Measurements from ENCODE around the gene VGLL2. TPM values are rescaled to one million over a fixed set of nuclear protein-coding genes. Genes with fewer than 3 reads are reported as not detected.

VGLL2 gene
- total RNA-seq, 2 experiments from 2014 or later, result not detected

GRCh38 chr6:117253785-117254184 is 11.6 kb upstream of the VGLL2 start:
- Mint-ChIP-seq H3K9me3 (no peaks in the 10 kb centered on the region), H3K4me3 (no peak overlapping the region), H3K27me3 (no peaks in the 10 kb centered on the region), H3K27ac (no peak overlapping the region), H3K4me1 (ENCODE audit: low read depth) (no peaks in the 10 kb centered on the region), H3K36me3 (no peaks in the 10 kb centered on the region)
- DNase-seq, result no peak
- intact Hi-C loops (cut with micrococcal nuclease), result no loop called here
- ChIA-PET CTCF (no interaction called here), POLR2A (no interaction called here)

DNA sequence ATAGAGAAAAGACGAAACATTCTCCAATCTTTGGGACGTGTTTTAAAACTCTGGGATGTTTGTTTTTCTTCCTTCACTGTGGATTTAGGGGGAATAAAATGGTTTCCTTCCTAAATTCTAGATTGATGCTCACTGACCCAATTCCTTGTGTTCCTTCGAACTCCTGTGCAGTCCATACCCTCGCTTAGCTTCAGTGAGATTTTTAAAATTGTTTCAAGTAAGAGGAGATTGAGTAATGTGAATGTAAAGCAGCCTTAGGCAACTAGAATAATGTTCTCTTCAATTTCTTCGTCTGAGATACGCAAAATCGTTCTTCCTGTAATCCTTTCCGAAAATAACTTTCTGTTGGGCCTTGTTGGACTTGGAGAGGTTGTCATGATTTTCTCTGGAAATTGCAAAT is 2.6 kb upstream of the VGLL2 start:
- no peak overlapping the region for H3K4me3 Mint-ChIP-seq
- H3K27me3 Mint-ChIP-seq, result peaks cover 58% of the 10 kb centered on the region
- peaks cover 2% of the 10 kb centered on the region for H3K36me3 Mint-ChIP-seq
- peaks cover 13% of the 10 kb centered on the region for H3K4me1 Mint-ChIP-seq (ENCODE audit: low read depth)
- ChIA-PET POLR2A (no interaction called here), CTCF (no interaction called here)
- no peaks in the 10 kb centered on the region for H3K9me3 Mint-ChIP-seq
- no peak overlapping the region for H3K27ac Mint-ChIP-seq
- no peak for DNase-seq
- intact Hi-C loops (cut with micrococcal nuclease), result loop anchor here (10.0 kb wide), 1 partner anchor 648 kb away; the partner anchor contains the start of gene RSPH4A

- Mint-ChIP-seq H3K36me3 (peaks cover 2% of the 10 kb centered on the region), H3K9me3 (no peaks in the 10 kb centered on the region), H3K4me3 (no peak overlapping the region), H3K27me3 (peaks cover 64% of the 10 kb centered on the region), H3K27ac (no peak overlapping the region), H3K4me1 (ENCODE audit: low read depth) (peaks cover 13% of the 10 kb centered on the region)
- ChIA-PET POLR2A (no interaction called here), CTCF (no interaction called here)
- intact Hi-C loops (cut with micrococcal nuclease), result loop anchor here (10.0 kb wide), 1 partner anchor 649 kb away; the partner anchor contains the start of gene RSPH4A
- no peak for DNase-seq
Measured at GRCh38 chr6:117263353-117263927, 1.9 kb upstream of the VGLL2 start.

- H3K4me3 Mint-ChIP-seq, result no peak overlapping the region
- DNase-seq, result no peak
- H3K36me3 Mint-ChIP-seq, result peaks cover 2% of the 10 kb centered on the region
- no peak overlapping the region for H3K27ac Mint-ChIP-seq
- H3K27me3 Mint-ChIP-seq, result peaks cover 73% of the 10 kb centered on the region
- POLR2A ChIA-PET, result no interaction called here
- H3K9me3 Mint-ChIP-seq, result no peaks in the 10 kb centered on the region
- intact Hi-C loops (cut with micrococcal nuclease), result loop anchor here (10.0 kb wide), 1 partner anchor 650 kb away; the partner anchor contains the start of gene RSPH4A
- H3K4me1 Mint-ChIP-seq (ENCODE audit: low read depth), result peaks cover 13% of the 10 kb centered on the region
- CTCF ChIA-PET, result no interaction called here
Measured at GRCh38 chr6:117264369-117264691, 1.0 kb upstream of the VGLL2 start.

DNA sequence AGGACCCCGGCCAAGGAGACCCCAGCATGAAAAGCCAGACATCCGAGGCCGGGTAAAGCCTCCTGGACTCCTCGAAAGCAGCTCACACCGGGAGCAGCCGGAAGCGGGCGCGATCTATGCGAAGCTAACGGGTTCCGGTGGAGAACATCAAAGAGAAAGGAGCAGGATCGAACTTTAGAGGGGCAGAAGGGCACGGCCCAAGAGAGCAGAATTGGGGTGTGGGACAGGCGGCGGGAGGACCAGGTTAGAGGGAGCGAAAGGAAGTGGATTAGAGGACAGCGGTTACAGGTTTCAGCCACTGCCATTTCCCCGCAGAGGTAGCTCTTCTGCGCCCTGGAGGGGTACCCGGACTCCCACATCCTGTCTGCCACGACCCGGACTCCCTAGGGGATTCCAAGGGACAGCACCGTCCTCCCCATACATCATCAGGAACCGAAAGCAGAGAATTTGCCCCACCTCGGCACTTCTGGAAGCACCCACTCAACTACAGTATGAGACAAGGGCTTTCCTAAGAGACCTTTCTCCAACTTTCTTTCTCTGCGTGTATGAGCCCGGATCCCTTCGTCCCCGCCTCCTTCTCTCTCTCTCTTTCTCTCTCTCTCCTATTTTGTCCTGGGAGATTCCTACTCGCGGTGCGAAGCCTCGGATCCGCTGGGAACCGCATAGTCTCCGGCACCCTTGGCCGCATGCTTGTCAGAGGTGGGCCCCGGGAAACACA is 507 bp upstream of the VGLL2 start:
- peak overlapping the region; percentile 34 for H3K4me3 Mint-ChIP-seq
- H3K27me3 Mint-ChIP-seq, result peaks cover 76% of the 10 kb centered on the region
- ChIA-PET CTCF (no interaction called here), POLR2A (no interaction called here)
- no peaks in the 10 kb centered on the region for H3K9me3 Mint-ChIP-seq
- H3K4me1 Mint-ChIP-seq (ENCODE audit: low read depth), result peaks cover 15% of the 10 kb centered on the region
- peak; percentile 40 for DNase-seq
- H3K36me3 Mint-ChIP-seq, result peaks cover 2% of the 10 kb centered on the region
- intact Hi-C loops (cut with micrococcal nuclease), result loop anchor here (10.0 kb wide), 1 partner anchor 650 kb away; the partner anchor contains the start of gene RSPH4A
- H3K27ac Mint-ChIP-seq, result no peak overlapping the region

DNA sequence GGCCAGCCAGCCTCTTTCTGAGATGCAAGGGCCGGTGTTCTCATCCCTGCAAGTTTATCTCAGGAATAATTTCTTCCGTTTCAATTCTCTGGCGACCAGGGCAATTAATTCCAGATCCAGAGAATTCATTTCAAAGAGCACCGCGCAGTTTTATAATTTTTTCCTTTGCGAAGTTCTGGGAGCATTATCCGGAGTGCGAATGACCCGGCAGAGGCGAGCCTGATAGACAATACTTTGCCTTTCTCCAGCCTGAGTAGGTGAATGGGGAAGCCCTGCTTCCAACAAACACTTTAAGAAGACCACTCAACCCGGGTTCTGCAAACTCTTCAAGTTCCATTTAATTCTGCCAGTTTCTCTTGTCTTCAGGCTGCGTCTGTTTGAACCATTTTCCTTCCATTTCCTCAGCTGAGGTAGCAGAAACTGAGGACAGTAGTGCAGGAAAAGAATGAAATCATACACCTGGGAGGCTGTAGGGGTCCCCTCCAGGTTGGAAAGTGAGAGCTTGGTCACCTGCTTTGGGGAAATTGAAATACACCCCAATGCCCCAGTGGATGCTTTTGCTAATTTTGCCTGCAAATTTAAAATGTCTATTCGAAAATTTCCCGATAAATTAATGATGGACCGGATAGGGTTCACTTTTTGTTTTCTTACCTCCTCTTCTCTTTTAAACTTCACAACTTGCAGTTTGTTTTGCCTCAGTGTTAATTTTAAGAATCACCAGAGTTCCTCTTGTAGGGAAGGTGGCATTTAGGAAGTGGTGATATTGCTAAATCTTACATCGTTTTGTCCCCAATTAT is 1.1 kb downstream of the VGLL2 start:
- Mint-ChIP-seq H3K4me3 (no peak overlapping the region), H3K4me1 (ENCODE audit: low read depth) (peaks cover 15% of the 10 kb centered on the region), H3K9me3 (no peaks in the 10 kb centered on the region), H3K27ac (no peak overlapping the region), H3K36me3 (peaks cover 2% of the 10 kb centered on the region), H3K27me3 (peaks cover 82% of the 10 kb centered on the region)
- intact Hi-C loops (cut with micrococcal nuclease), result loop anchor here (10.0 kb wide), 1 partner anchor 652 kb away; the partner anchor contains the start of gene RSPH4A
- CTCF ChIA-PET, result no interaction called here
- no peak for DNase-seq
- POLR2A ChIA-PET, result no interaction called here

DNA sequence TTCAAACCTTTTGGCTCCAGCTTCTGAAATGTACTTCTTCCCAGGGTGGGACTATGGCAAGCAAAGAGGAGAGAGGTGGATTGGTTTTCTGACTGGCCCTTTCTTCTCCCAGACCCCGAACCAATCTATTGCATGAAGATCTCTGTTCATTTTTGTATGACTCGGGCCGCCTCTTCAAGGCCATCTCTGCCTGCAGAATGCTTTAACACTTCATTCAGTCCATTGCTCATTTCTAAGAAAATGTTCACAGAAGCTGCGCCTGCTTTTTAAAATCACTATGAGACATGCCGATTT is 1.6 kb downstream of the VGLL2 start:
- ChIA-PET CTCF (no interaction called here), POLR2A (no interaction called here)
- no peak overlapping the region for H3K4me3 Mint-ChIP-seq
- peaks cover 15% of the 10 kb centered on the region for H3K4me1 Mint-ChIP-seq (ENCODE audit: low read depth)
- H3K36me3 Mint-ChIP-seq, result peaks cover 2% of the 10 kb centered on the region
- no peak overlapping the region for H3K27ac Mint-ChIP-seq
- peaks cover 81% of the 10 kb centered on the region for H3K27me3 Mint-ChIP-seq
- no peak for DNase-seq
- intact Hi-C loops (cut with micrococcal nuclease), result loop anchor here (10.0 kb wide), 1 partner anchor 652 kb away; the partner anchor contains the start of gene RSPH4A
- no peaks in the 10 kb centered on the region for H3K9me3 Mint-ChIP-seq

- Mint-ChIP-seq H3K36me3 (no peaks in the 10 kb centered on the region), H3K4me3 (no peak overlapping the region), H3K4me1 (ENCODE audit: low read depth) (peaks cover 15% of the 10 kb centered on the region), H3K27me3 (peaks cover 82% of the 10 kb centered on the region), H3K27ac (no peak overlapping the region), H3K9me3 (no peaks in the 10 kb centered on the region)
- intact Hi-C loops (cut with micrococcal nuclease), result loop anchor here (10.0 kb wide), 1 partner anchor 653 kb away; the partner anchor contains the start of gene RSPH4A
- ChIA-PET POLR2A (no interaction called here), CTCF (interaction anchor here (0.7 kb wide), 1 partner anchor 1273 kb away, joined by 3 read pairs; no protein-coding TSS in a partner anchor)
- DNase-seq, result no peak
Measured at GRCh38 chr6:117267766-117268534, 2.6 kb downstream of the VGLL2 start.

GRCh38 chr6:117268924-117269323 is 3.6 kb downstream of the VGLL2 start:
- no peaks in the 10 kb centered on the region for H3K36me3 Mint-ChIP-seq
- intact Hi-C loops (cut with micrococcal nuclease), result loop anchor here (10.0 kb wide), 1 partner anchor 654 kb away; the partner anchor contains the start of gene RSPH4A

DNA sequence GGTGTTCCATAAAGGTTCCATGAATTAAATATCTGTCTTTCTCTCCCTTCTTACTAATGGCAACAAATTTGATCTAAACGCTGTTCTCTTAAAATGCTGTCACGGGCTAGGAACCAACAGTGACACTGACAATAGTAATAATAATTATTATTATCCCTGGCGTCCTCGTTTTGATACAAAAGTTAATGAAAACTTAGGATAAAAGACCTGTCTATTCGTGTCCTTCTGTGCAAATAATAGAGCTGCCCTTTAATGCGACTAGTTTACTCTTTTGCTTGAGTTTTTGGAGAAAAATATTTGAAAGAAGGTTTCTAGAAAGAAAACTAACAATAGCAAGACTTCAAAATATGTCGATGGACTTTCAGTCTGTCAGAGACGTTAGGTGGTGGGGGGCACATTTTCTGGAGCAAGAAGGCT is 4.3 kb downstream of the VGLL2 start:
- Mint-ChIP-seq H3K36me3 (no peaks in the 10 kb centered on the region), H3K9me3 (no peaks in the 10 kb centered on the region), H3K4me1 (ENCODE audit: low read depth) (peaks cover 12% of the 10 kb centered on the region), H3K4me3 (no peak overlapping the region), H3K27ac (no peak overlapping the region), H3K27me3 (peaks cover 73% of the 10 kb centered on the region)
- CTCF ChIA-PET, result interaction anchor here (1.0 kb wide), 1 partner anchor 10 kb away, joined by 3 read pairs; no protein-coding TSS in a partner anchor
- POLR2A ChIA-PET, result no interaction called here
- no peak for DNase-seq
- intact Hi-C loops (cut with micrococcal nuclease), result loop anchor here (10.0 kb wide), 1 partner anchor 655 kb away; the partner anchor contains the start of gene RSPH4A

More at GRCh38 chr6:117268924-117269323, 3.6 kb downstream of the VGLL2 start:
- ChIA-PET CTCF (interaction anchor here (1.0 kb wide), 1 partner anchor 9 kb away, joined by 3 read pairs; no protein-coding TSS in a partner anchor), POLR2A (no interaction called here)
- peaks cover 76% of the 10 kb centered on the region for H3K27me3 Mint-ChIP-seq
- H3K9me3 Mint-ChIP-seq, result no peaks in the 10 kb centered on the region
- H3K4me1 Mint-ChIP-seq (ENCODE audit: low read depth), result peaks cover 15% of the 10 kb centered on the region
- no peak for DNase-seq
- no peak overlapping the region for H3K4me3 Mint-ChIP-seq
- no peak overlapping the region for H3K27ac Mint-ChIP-seq

GRCh38 chr6:117270055-117270842 is 4.9 kb downstream of the VGLL2 start:
- POLR2A ChIA-PET, result no interaction called here
- no peaks in the 10 kb centered on the region for H3K9me3 Mint-ChIP-seq
- intact Hi-C loops (cut with micrococcal nuclease), result no loop called here
- no peak overlapping the region for H3K27ac Mint-ChIP-seq
- H3K4me3 Mint-ChIP-seq, result no peak overlapping the region
- peaks cover 6% of the 10 kb centered on the region for H3K4me1 Mint-ChIP-seq (ENCODE audit: low read depth)
- no peak for DNase-seq
- H3K36me3 Mint-ChIP-seq, result no peaks in the 10 kb centered on the region
- peaks cover 73% of the 10 kb centered on the region for H3K27me3 Mint-ChIP-seq
- CTCF ChIA-PET, result no interaction called here

Measured in activated CD4-positive, alpha-beta memory T cell treated with anti-CD3 and anti-CD28 coated beads for 36 hours (primary cell).